CD8-positive, alpha-beta memory T cell (primary cell): ENCODE measurements around the gene SNRNP70. TPM values are rescaled to one million over a fixed set of nuclear protein-coding genes. Genes with fewer than 3 reads are reported as not detected.

Source experiments
- CTCF ChIA-PET: fragments of 350-600 bp; sonication (Branson Sonifier 250); formaldehyde crosslinking; loops from one replicate; lab custom pipeline; 2021; ENCODE audit warnings: antibody characterized with exemption; lab: Charles Lee
- POLR2A ChIA-PET: fragments of 350-600 bp; sonication (Branson Sonifier 250); formaldehyde crosslinking; loops from one replicate; lab custom pipeline; 2021; ENCODE audit warnings: antibody characterized with exemption; lab: Charles Lee
- DNase-seq, 5 donors: peaks; one replicate each; pipeline versions ENCODE4 v3.0.0 to v3.0.0-alpha.2; 2020 to 2022; ENCODE audit warnings: mixed read lengths in 1 of 5
- H3K27ac ChIP-seq: one replicate; pipeline ENCODE4 v1.7.0; 2013; ENCODE audit warnings: low read depth, mild to moderate bottlenecking, low read length, moderate library complexity
- H3K27me3 ChIP-seq: 2 replicates; pipeline ENCODE4 v1.7.0; 2013; ENCODE audit warnings: low read length, mild to moderate bottlenecking; ENCODE audit not compliant: insufficient read depth, poor library complexity, severe bottlenecking
- H3K36me3 ChIP-seq: 2 replicates; pipeline ENCODE4 v1.7.0; 2013; ENCODE audit warnings: mild to moderate bottlenecking, low read length, moderate library complexity; ENCODE audit not compliant: insufficient read depth
- H3K4me1 ChIP-seq: 2 replicates; pipeline ENCODE4 v1.7.0; 2013; ENCODE audit warnings: mild to moderate bottlenecking, low read length, moderate library complexity; ENCODE audit not compliant: insufficient read depth
- H3K4me3 ChIP-seq: 2 replicates; pipeline ENCODE4 v1.7.0; 2013; ENCODE audit warnings: mild to moderate bottlenecking, low read length
- H3K9me3 ChIP-seq: 2 replicates; pipeline ENCODE4 v1.7.0; 2013; ENCODE audit warnings: mild to moderate bottlenecking, low read length
- H3K27ac Mint-ChIP-seq, 8 donors: one replicate each; pipeline ENCODE4 v1.8.0; 2020 to 2021; ENCODE audit warnings: mixed read lengths in 8 of 8, mild to moderate bottlenecking in 6 of 8, inconsistent platforms in 3 of 8, moderate library complexity in 3 of 8
- H3K27me3 Mint-ChIP-seq, 2 donors: one replicate each; pipeline ENCODE4 v1.8.0; 2020 to 2021; ENCODE audit warnings: mixed read lengths in 2 of 2, mild to moderate bottlenecking in 1 of 2, moderate library complexity in 1 of 2
- H3K36me3 Mint-ChIP-seq, 3 donors: one replicate each; pipeline ENCODE4 v1.8.0; 2020 to 2021; ENCODE audit warnings: mixed read lengths in 3 of 3, inconsistent platforms in 1 of 3, mild to moderate bottlenecking in 1 of 3
- H3K4me1 Mint-ChIP-seq, 3 donors: one replicate each; pipeline ENCODE4 v1.8.0; 2020 to 2021; ENCODE audit warnings: mixed read lengths in 3 of 3, inconsistent platforms in 1 of 3, mild to moderate bottlenecking in 1 of 3
- H3K4me3 Mint-ChIP-seq, 7 donors: one replicate each; pipeline ENCODE4 v1.8.0; 2020 to 2021; ENCODE audit warnings: mixed read lengths in 7 of 7, mild to moderate bottlenecking in 6 of 7, moderate library complexity in 4 of 7, inconsistent platforms in 2 of 7
- H3K9me3 Mint-ChIP-seq, 5 donors: one replicate each; pipeline ENCODE4 v1.8.0; 2020 to 2022; ENCODE audit warnings: mixed read lengths in 5 of 5, mild to moderate bottlenecking in 3 of 5, moderate library complexity in 2 of 5, inconsistent platforms in 1 of 5
- polyA plus RNA-seq: library from polyadenylated mRNA; unstranded; fragments of 300-500 nt; fragmentation: Illumina TruSeq; gene quantifications from one replicate; pipeline ENCODE4 v1.2.3, GENCODE V29; 2021
- total RNA-seq, 2 experiments: library from RNA; stranded (reverse); gene quantifications; one replicate each; pipeline ENCODE4 v1.2.3, GENCODE V29; 2021

The SNRNP70 gene
- total and polyA plus RNA-seq, 3 experiments from 2014 or later, result 66.2 to 221 (median 210) TPM

DNA sequence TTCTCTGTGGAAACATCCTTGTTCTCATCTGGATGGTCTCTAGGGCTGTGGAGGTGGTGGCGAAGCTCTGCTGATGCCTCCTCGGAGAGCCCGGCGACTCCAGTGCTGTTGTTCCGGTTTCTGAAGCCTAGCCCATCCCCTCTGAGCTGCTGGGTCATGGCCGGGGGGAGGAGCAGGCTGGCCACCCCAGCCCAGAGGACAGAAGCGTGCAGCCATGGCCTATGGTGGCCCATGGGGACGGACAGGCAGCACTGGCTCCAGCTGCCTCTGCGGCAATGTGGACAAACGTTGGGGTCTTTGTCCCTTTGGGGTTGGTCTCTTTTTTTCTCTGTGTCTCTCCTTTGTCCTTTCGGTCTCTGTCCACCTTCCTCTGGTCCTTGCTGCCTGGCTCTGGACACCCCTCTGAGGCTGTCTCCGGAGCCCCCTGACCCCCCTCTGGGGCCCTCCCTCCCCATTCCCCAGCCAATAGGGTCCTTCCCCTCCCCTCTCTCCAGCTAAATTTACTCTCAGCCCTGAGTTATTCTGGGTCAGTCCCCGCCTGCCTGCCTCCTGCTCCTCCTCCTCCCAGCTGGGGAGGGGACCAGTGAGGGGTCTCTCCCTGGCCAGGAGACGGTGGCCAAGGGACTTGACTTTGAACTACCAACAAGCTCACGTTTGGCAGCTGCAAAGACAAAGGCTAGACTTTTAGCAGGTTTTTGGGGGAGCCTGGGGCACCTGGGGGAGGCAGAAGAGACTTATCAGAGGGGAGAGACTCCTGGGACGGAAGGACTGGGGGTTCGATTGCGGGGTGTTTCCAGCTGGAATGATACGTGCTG, 70.0 kb downstream of the SNRNP70 start, which contains the start of gene HRC:
HRC (minus strand) TSS at position 392 of the 815 bp plus-strand sequence; CDS start at position 233, 159 bp downstream.
- H3K9me3 ChIP-seq, result no peaks in the 10 kb centered on the region
- ChIA-PET POLR2A (no interaction called here), CTCF (interaction anchor here (0.7 to 0.9 kb wide), 2 partner anchors 16 to 57 kb away, joined by 3 to 4 read pairs; no protein-coding TSS in a partner anchor)
- H3K9me3 Mint-ChIP-seq, result peaks cover 0 to 2% (median 0%) of the 10 kb centered on the region in 5 donors
- H3K4me1 ChIP-seq, result peaks cover 26% of the 10 kb centered on the region
- DNase-seq, result no peak
- peak within 1 kb of the TSS in 2 of 7 donors; percentile 21 to 68 for H3K4me3 Mint-ChIP-seq
- no peak within 1 kb of the TSS for H3K4me3 ChIP-seq
- no peaks in the 10 kb centered on the region for H3K36me3 Mint-ChIP-seq
- peaks cover 8 to 21% (median 17%) of the 10 kb centered on the region in 3 donors for H3K4me1 Mint-ChIP-seq
- H3K27ac ChIP-seq, result peak within 1 kb of the TSS; percentile 77
- peak within 1 kb of the TSS in 1 of 8 donors; percentile 42 for H3K27ac Mint-ChIP-seq
- peaks cover 29% of the 10 kb centered on the region for H3K27me3 ChIP-seq
- H3K36me3 ChIP-seq, result no peaks in the 10 kb centered on the region
- peaks cover 43 to 69% of the 10 kb centered on the region in 2 donors for H3K27me3 Mint-ChIP-seq

DNA sequence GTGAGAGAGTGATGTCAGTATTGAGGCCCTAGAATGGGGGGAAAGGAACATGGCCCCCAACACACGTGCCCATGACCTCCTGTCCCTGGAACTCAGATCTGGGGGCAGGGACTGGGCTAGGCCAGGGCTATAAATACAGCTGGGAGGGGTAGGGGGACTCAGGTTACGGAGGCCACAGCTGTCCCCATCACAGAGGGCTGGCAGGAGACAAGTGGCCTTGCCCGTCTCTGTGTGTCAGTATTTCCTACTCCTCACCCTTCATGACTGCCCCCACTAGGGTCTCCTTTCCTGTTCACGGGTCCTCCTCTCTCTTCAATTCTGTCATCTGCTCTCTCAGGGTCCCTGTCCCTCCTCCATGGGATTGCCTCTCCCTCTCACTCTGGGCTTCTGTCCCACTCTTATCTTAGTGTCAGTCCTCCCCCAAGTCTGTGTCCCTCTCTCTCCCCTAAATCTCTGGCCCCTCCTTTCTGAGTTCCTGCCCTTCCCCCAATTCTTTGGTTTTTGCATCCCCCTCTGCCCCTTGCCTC, 70.6 kb downstream of the SNRNP70 start:
- peaks cover 19% of the 10 kb centered on the region for H3K4me1 ChIP-seq
- no peaks in the 10 kb centered on the region for H3K36me3 Mint-ChIP-seq
- H3K4me3 ChIP-seq, result no peak overlapping the region
- no peaks in the 10 kb centered on the region for H3K9me3 ChIP-seq
- POLR2A ChIA-PET, result no interaction called here
- peaks cover 0 to 2% (median 0%) of the 10 kb centered on the region in 5 donors for H3K9me3 Mint-ChIP-seq
- peaks cover 8 to 18% (median 16%) of the 10 kb centered on the region in 3 donors for H3K4me1 Mint-ChIP-seq
- H3K27me3 Mint-ChIP-seq, result peaks cover 43 to 73% of the 10 kb centered on the region in 2 donors
- no peak overlapping the region for H3K27ac Mint-ChIP-seq
- H3K4me3 Mint-ChIP-seq, result no peak overlapping the region
- CTCF ChIA-PET, result interaction anchor here (0.7 to 0.9 kb wide), 2 partner anchors 17 to 58 kb away, joined by 3 to 4 read pairs; no protein-coding TSS in a partner anchor
- no peak for DNase-seq
- H3K27ac ChIP-seq, result peak overlapping the region; percentile 77
- peaks cover 27% of the 10 kb centered on the region for H3K27me3 ChIP-seq
- no peaks in the 10 kb centered on the region for H3K36me3 ChIP-seq

DNA sequence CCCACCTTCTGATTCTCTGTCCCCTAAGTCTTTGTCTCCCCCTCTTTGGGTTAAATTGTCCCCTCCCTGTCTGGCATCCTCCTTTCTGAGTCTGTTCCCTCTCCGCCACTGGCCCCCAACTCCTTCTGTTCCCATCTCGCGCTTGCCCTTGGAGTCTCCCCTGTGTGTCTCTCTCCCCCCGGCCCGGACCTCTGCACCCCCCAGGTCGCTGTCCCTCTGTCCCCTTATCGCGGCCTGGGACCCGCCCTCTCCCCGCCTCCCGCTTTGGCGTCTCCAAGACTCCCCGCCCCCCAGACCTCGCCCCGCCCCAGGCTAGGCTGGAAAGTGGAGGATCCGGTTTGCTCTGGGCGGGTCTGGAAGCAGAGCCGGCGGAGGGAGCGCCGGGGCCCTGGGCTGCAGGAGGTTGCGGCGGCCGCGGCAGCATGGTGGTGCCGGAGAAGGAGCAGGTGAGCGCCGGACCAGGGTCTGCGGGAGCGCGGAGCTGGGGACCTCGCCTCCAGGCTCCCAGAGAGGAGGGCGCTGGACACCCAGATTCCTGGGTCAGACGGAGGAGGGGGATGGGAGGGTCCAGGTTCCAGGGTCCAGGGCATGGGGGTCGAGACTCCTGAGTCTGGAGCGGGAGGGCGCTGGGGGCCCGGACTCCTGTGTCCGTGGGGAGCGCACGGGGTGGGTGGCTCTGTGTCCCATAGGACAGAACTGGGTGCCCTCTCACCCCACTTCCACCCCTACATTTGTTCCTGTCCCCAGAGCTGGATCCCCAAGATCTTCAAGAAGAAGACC, 72.4 kb downstream of the SNRNP70 start, which contains the start of gene TRPM4:
TRPM4 (plus strand) TSS at position 348 of the 780 bp plus-strand sequence; CDS start at position 423, 75 bp downstream.
- peaks cover 14% of the 10 kb centered on the region for H3K27me3 ChIP-seq
- peaks cover 31 to 68% of the 10 kb centered on the region in 2 donors for H3K27me3 Mint-ChIP-seq
- H3K4me3 Mint-ChIP-seq, result peak within 1 kb of the TSS in 4 of 7 donors; percentile 50 to 79 (median 60)
- no peak within 1 kb of the TSS for H3K4me3 ChIP-seq
- H3K9me3 ChIP-seq, result no peaks in the 10 kb centered on the region
- peaks cover 0 to 2% (median 0%) of the 10 kb centered on the region in 5 donors for H3K9me3 Mint-ChIP-seq
- peaks cover 9% of the 10 kb centered on the region for H3K4me1 ChIP-seq
- peaks cover 4 to 10% (median 7%) of the 10 kb centered on the region in 3 donors for H3K4me1 Mint-ChIP-seq
- H3K27ac Mint-ChIP-seq, result peak within 1 kb of the TSS in 1 of 8 donors; percentile 15
- ChIA-PET CTCF (no interaction called here), POLR2A (no interaction called here)
- H3K36me3 Mint-ChIP-seq, result no peaks in the 10 kb centered on the region
- peak in 2 of 5 donors; percentile 8 to 20 for DNase-seq
- H3K27ac ChIP-seq, result peak within 1 kb of the TSS; percentile 64
- H3K36me3 ChIP-seq, result no peaks in the 10 kb centered on the region

Other genes starting within 250 kb of the SNRNP70 start
- gene HSD17B14, start 249.0 kb upstream of the SNRNP70 start, total RNA-seq, result under 1 TPM; 0.18 to 0.37 TPM
- 1.1 TPM for gene HSD17B14, start 249.0 kb upstream of the SNRNP70 start, polyA plus RNA-seq
- 1 to 10 TPM; 2.5 to 4.1 TPM for gene PLEKHA4, start 216.8 kb upstream of the SNRNP70 start, total RNA-seq
- 2.7 TPM for gene PLEKHA4, start 216.8 kb upstream of the SNRNP70 start, polyA plus RNA-seq
- 10 to 100 TPM; 67.1 to 69.3 TPM for gene PPP1R15A, start 213.0 kb upstream of the SNRNP70 start, total RNA-seq
- 159 TPM for gene PPP1R15A, start 213.0 kb upstream of the SNRNP70 start, polyA plus RNA-seq
- not detected for gene TULP2, start 186.7 kb upstream of the SNRNP70 start, total RNA-seq
- gene TULP2, start 186.7 kb upstream of the SNRNP70 start, polyA plus RNA-seq, result not detected
- gene NUCB1, start 185.1 kb upstream of the SNRNP70 start, total RNA-seq, result 10 to 100 TPM; 86.8 to 93.3 TPM
- gene NUCB1, start 185.1 kb upstream of the SNRNP70 start, polyA plus RNA-seq, result 147 TPM
- gene DHDH, start 151.8 kb upstream of the SNRNP70 start, total RNA-seq, result under 1 TPM; 0.42 to 0.53 TPM
- 0.31 TPM for gene DHDH, start 151.8 kb upstream of the SNRNP70 start, polyA plus RNA-seq
- 100 to 1,000 TPM; 315 to 331 TPM for gene BAX, start 130.6 kb upstream of the SNRNP70 start, total RNA-seq
- gene BAX, start 130.6 kb upstream of the SNRNP70 start, polyA plus RNA-seq, result 79.5 TPM
- gene FTL, start 120.1 kb upstream of the SNRNP70 start, total RNA-seq, result 1,000 to 10,000 TPM; 1,478 to 1,489 TPM
- 4,521 TPM for gene FTL, start 120.1 kb upstream of the SNRNP70 start, polyA plus RNA-seq
- 10 to 100 TPM; 38.2 to 38.9 TPM for gene GYS1, start 92.1 kb upstream of the SNRNP70 start, total RNA-seq
- gene GYS1, start 92.1 kb upstream of the SNRNP70 start, polyA plus RNA-seq, result 31.5 TPM
- gene RUVBL2, start 91.6 kb upstream of the SNRNP70 start, total RNA-seq, result 100 to 1,000 TPM; 147 to 159 TPM
- 67.9 TPM for gene RUVBL2, start 91.6 kb upstream of the SNRNP70 start, polyA plus RNA-seq
- not detected for gene LHB, start 68.4 kb upstream of the SNRNP70 start, total RNA-seq
- not detected for gene LHB, start 68.4 kb upstream of the SNRNP70 start, polyA plus RNA-seq
- not detected for gene CGB3, start 61.1 kb upstream of the SNRNP70 start, total RNA-seq
- gene CGB3, start 61.1 kb upstream of the SNRNP70 start, polyA plus RNA-seq, result not detected
- not detected for gene CGB2, start 53.6 kb upstream of the SNRNP70 start, total RNA-seq
- gene CGB2, start 53.6 kb upstream of the SNRNP70 start, polyA plus RNA-seq, result not detected
- not detected for gene CGB1, start 48.6 kb upstream of the SNRNP70 start, total RNA-seq
- not detected for gene CGB1, start 48.6 kb upstream of the SNRNP70 start, polyA plus RNA-seq
- not detected for gene CGB5, start 41.6 kb upstream of the SNRNP70 start, total RNA-seq
- gene CGB5, start 41.6 kb upstream of the SNRNP70 start, polyA plus RNA-seq, result not detected
- not detected for gene CGB8, start 36.3 kb upstream of the SNRNP70 start, total RNA-seq
- gene CGB8, start 36.3 kb upstream of the SNRNP70 start, polyA plus RNA-seq, result not detected
- not detected for gene CGB7, start 27.7 kb upstream of the SNRNP70 start, total RNA-seq
- gene CGB7, start 27.7 kb upstream of the SNRNP70 start, polyA plus RNA-seq, result not detected
- not detected for gene NTF4, start 20.6 kb upstream of the SNRNP70 start, total RNA-seq
- not detected for gene NTF4, start 20.6 kb upstream of the SNRNP70 start, polyA plus RNA-seq
- gene KCNA7, start 12.8 kb upstream of the SNRNP70 start, total RNA-seq, result not detected
- gene KCNA7, start 12.8 kb upstream of the SNRNP70 start, polyA plus RNA-seq, result not detected
- 1 to 10 TPM; 4.0 to 5.1 TPM for gene LIN7B, start 28.9 kb downstream of the SNRNP70 start, total RNA-seq
- gene LIN7B, start 28.9 kb downstream of the SNRNP70 start, polyA plus RNA-seq, result 8.1 TPM
- 1 to 10 TPM; 1.4 to 2.5 TPM for gene C19orf73, start 33.7 kb downstream of the SNRNP70 start, total RNA-seq
- 3.1 TPM for gene C19orf73, start 33.7 kb downstream of the SNRNP70 start, polyA plus RNA-seq
- 1 to 10 TPM; 3.2 to 3.3 TPM for gene PPFIA3, start 34.1 kb downstream of the SNRNP70 start, total RNA-seq
- 0.56 TPM for gene PPFIA3, start 34.1 kb downstream of the SNRNP70 start, polyA plus RNA-seq
- not detected for gene HRC, start 69.9 kb downstream of the SNRNP70 start, total RNA-seq
- not detected for gene HRC, start 69.9 kb downstream of the SNRNP70 start, polyA plus RNA-seq
- gene TRPM4, start 72.3 kb downstream of the SNRNP70 start, total RNA-seq, result not detected
- gene TRPM4, start 72.3 kb downstream of the SNRNP70 start, polyA plus RNA-seq, result not detected
- gene SLC6A16, start 239.7 kb downstream of the SNRNP70 start, total RNA-seq, result 1 to 10 TPM; 1.1 to 1.2 TPM
- 1.7 TPM for gene SLC6A16, start 239.7 kb downstream of the SNRNP70 start, polyA plus RNA-seq
- gene CD37, start 250.0 kb downstream of the SNRNP70 start, total RNA-seq, result 100 to 1,000 TPM; 116 to 127 TPM
- 188 TPM for gene CD37, start 250.0 kb downstream of the SNRNP70 start, polyA plus RNA-seq